GM12892 (cell line): ENCODE results near the gene SHTN1.

ENCODE experiments used
- POLR2A ChIP-seq: IDR thresholded peaks from 2 replicates; pipeline ENCODE4 v1.6.1; 2011; ENCODE audit warnings: low read depth, low read length, control low read depth
- TAF1 ChIP-seq: IDR thresholded peaks from 2 replicates; pipeline ENCODE4 v1.6.1; 2011; ENCODE audit warnings: low read depth, mild to moderate bottlenecking, control low read depth, low read length, borderline replicate concordance

DNA sequence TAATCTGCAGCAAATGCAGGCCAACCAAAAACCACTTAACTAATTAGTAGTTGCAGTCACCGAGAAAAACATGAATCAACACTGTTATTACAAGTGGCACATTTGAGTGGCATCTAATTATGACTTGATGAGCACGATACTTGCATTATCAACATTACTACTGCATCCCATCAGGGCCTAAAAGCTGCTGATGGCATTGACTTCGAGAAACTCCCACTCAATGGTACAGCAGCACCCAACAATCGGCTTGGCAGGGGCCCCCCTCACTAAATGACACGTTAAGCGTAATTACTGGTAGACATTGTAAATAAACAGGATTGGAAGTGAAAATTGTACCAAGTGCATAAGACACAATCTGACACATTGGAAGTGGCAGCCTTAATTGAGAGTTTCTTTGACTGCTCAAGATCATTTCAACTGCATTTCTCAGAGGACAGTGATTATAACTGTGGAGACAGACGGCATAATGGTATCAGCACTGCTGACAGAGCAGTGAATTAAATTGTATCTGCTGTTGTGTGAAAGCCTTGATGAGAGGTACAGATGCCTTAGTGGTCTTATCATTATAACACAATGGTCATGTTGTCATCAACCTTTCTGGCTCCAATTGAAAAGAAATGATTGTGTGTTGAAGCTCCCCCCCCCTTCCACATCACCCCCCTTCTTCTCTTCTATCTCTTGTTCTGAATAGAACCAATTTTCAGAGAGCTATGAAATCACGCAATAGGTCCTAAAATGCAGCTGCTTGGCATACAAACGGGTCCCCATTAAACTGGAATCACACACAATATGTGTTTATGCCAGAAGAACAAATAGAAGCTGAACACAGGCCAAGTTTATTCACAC is 43.4 kb downstream of the SHTN1 start:
- TF ChIP-seq POLR2A = no peak
- no peak for TF ChIP-seq TAF1
